Nephron progenitor cell (in vitro differentiated cells): ENCODE measurements around the gene SIPA1L3.
A peak's percentile ranks its signal among the peaks of the same experiment; 100 is the strongest.

Experiments used
- DNase-seq: peaks from one replicate; pipeline ENCODE4 v3.0.0; 2021
- H3K27ac Mint-ChIP-seq: 2 replicates; pipeline ENCODE4 v1.8.0; 2021; ENCODE audit warnings: mild to moderate bottlenecking, moderate library complexity, mixed read lengths
- H3K27me3 Mint-ChIP-seq: 2 replicates; pipeline ENCODE4 v1.8.0; 2021; ENCODE audit warnings: mild to moderate bottlenecking, low read depth, mixed read lengths; ENCODE audit not compliant: poor library complexity
- H3K36me3 Mint-ChIP-seq: 2 replicates; pipeline ENCODE4 v1.8.0; 2021; ENCODE audit warnings: low read depth, mixed read lengths
- H3K4me1 Mint-ChIP-seq: 2 replicates; pipeline ENCODE4 v1.8.0; 2021; ENCODE audit warnings: mixed read lengths
- H3K4me3 Mint-ChIP-seq: 2 replicates; pipeline ENCODE4 v1.8.0; 2021; ENCODE audit warnings: mild to moderate bottlenecking, moderate library complexity, mixed read lengths
- H3K9me3 Mint-ChIP-seq: 2 replicates; pipeline ENCODE4 v1.8.0; 2021; ENCODE audit warnings: mild to moderate bottlenecking, moderate library complexity, mixed read lengths
- CTCF ChIP-seq: fragments of 200-600 bp; sonication (generic); IDR thresholded peaks from 2 replicates; pipeline ENCODE4 v1.5.0; 2021; ENCODE audit warnings: antibody characterized with exemption

Gene SIPA1L3

GRCh38 chr19:38015761-38016160 is 108.8 kb downstream of the SIPA1L3 start:
- Mint-ChIP-seq H3K27me3 (peaks cover 3% of the 10 kb centered on the region), H3K27ac (peak overlapping the region; percentile 52), H3K4me1 (peaks cover 60% of the 10 kb centered on the region), H3K9me3 (no peaks in the 10 kb centered on the region), H3K4me3 (no peak overlapping the region), H3K36me3 (no peaks in the 10 kb centered on the region)
- no peak for TF ChIP-seq CTCF
- DNase-seq: no peak

GRCh38 chr19:38017401-38018151 is 110.6 kb downstream of the SIPA1L3 start:
- Mint-ChIP-seq H3K4me1 (peaks cover 49% of the 10 kb centered on the region), H3K27ac (no peak overlapping the region)

GRCh38 chr19:38018694-38019395 is 111.8 kb downstream of the SIPA1L3 start:
- no peak for DNase-seq
- H3K4me3 Mint-ChIP-seq: no peak overlapping the region
- H3K36me3 Mint-ChIP-seq: no peaks in the 10 kb centered on the region
- peaks cover 50% of the 10 kb centered on the region for H3K4me1 Mint-ChIP-seq
- H3K27me3 Mint-ChIP-seq: peaks cover 6% of the 10 kb centered on the region
- no peak for TF ChIP-seq CTCF
- H3K27ac Mint-ChIP-seq: no peak overlapping the region
- no peaks in the 10 kb centered on the region for H3K9me3 Mint-ChIP-seq

More at GRCh38 chr19:38017401-38018151, 110.6 kb downstream of the SIPA1L3 start:
- Mint-ChIP-seq H3K9me3 (no peaks in the 10 kb centered on the region), H3K36me3 (no peaks in the 10 kb centered on the region), H3K4me3 (no peak overlapping the region), H3K27me3 (peaks cover 3% of the 10 kb centered on the region)
- DNase-seq: no peak
- TF ChIP-seq CTCF: no peak

- no peak for TF ChIP-seq CTCF
- Mint-ChIP-seq H3K36me3 (no peaks in the 10 kb centered on the region), H3K4me3 (no peak overlapping the region), H3K27me3 (peaks cover 6% of the 10 kb centered on the region), H3K9me3 (no peaks in the 10 kb centered on the region), H3K4me1 (peaks cover 50% of the 10 kb centered on the region), H3K27ac (no peak overlapping the region)
- DNase-seq: no peak
Observed at GRCh38 chr19:38019396-38019724, 112.4 kb downstream of the SIPA1L3 start.

GRCh38 chr19:38020311-38020710 is 113.3 kb downstream of the SIPA1L3 start:
- peaks cover 55% of the 10 kb centered on the region for H3K4me1 Mint-ChIP-seq
- no peak overlapping the region for H3K4me3 Mint-ChIP-seq
- no peak for TF ChIP-seq CTCF
- peaks cover 6% of the 10 kb centered on the region for H3K27me3 Mint-ChIP-seq
- no peak overlapping the region for H3K27ac Mint-ChIP-seq
- no peaks in the 10 kb centered on the region for H3K36me3 Mint-ChIP-seq
- DNase-seq: no peak
- no peaks in the 10 kb centered on the region for H3K9me3 Mint-ChIP-seq

GRCh38 chr19:38021352-38021751 is 114.3 kb downstream of the SIPA1L3 start:
- H3K4me1 Mint-ChIP-seq: peaks cover 50% of the 10 kb centered on the region
- peaks cover 5% of the 10 kb centered on the region for H3K27me3 Mint-ChIP-seq
- TF ChIP-seq CTCF: no peak
- H3K9me3 Mint-ChIP-seq: no peaks in the 10 kb centered on the region
- no peaks in the 10 kb centered on the region for H3K36me3 Mint-ChIP-seq
- DNase-seq: no peak
- H3K27ac Mint-ChIP-seq: no peak overlapping the region
- no peak overlapping the region for H3K4me3 Mint-ChIP-seq
